Coronary artery (tissue), 2 donors: ENCODE measurements around the gene GALK1.

Experiments
- DNase-seq: peaks from one replicate; pipeline ENCODE4 v3.0.0-alpha.2; 2017; ENCODE audit warnings: low spot score
- H3K27ac ChIP-seq, 2 donors: fragments of 200-600 bp; sonication (generic); one replicate each; pipeline ENCODE4 v1.5.1; 2016 to 2019
- H3K4me3 ChIP-seq: fragments of 200-600 bp; sonication (generic); 2 replicates; pipeline ENCODE4 v1.5.1; 2016; ENCODE audit warnings: mild to moderate bottlenecking, moderate library complexity
- CTCF ChIP-seq: fragments of 200-600 bp; sonication (generic); IDR thresholded peaks from one replicate; pipeline ENCODE4 v1.5.1; 2019; ENCODE audit warnings: antibody characterized with exemption

Gene GALK1

GRCh38 chr17:75721463-75722011 is 43.5 kb downstream of the GALK1 start:
- Histone ChIP-seq H3K4me3 (peak overlapping the region; percentile 68), H3K27ac (peak overlapping the region in 1 of 2 donors; percentile 80)
- TF ChIP-seq CTCF = no peak
- DNase-seq = no peak

GRCh38 chr17:75720656-75721462 is 44.1 kb downstream of the GALK1 start, which contains the start of gene ITGB4:
Gene ITGB4, plus strand, starts transcription at chr17:75721459. Its CDS starts 3,245 bp downstream, at chr17:75724704.
- H3K27ac ChIP-seq = peak within 1 kb of the TSS in 1 of 2 donors; percentile 80
- no peak for TF ChIP-seq CTCF
- H3K4me3 ChIP-seq = peak within 1 kb of the TSS; percentile 68
- no peak for DNase-seq

GRCh38 chr17:75719732-75720131 is 45.3 kb downstream of the GALK1 start:
- H3K27ac ChIP-seq = peak overlapping the region in 1 of 2 donors; percentile 28

GRCh38 chr17:75712446-75712845 is 52.5 kb downstream of the GALK1 start:
- no peak for DNase-seq
- Histone ChIP-seq H3K27ac (no peak overlapping the region), H3K4me3 (no peak overlapping the region)
- no peak for TF ChIP-seq CTCF

More at GRCh38 chr17:75719732-75720131, 45.3 kb downstream of the GALK1 start:
- no peak for DNase-seq
- H3K4me3 ChIP-seq = no peak overlapping the region
- TF ChIP-seq CTCF = no peak
